Activated CD4-positive, alpha-beta T cell treated with anti-CD3 and anti-CD28 coated beads for 1 hour (primary cell): ENCODE data around the gene GPLD1.
A peak's percentile ranks its signal among the peaks of the same experiment; 100 is the strongest.
"Not testable (repeated sequence)": the region's sequence is repeated elsewhere in the genome, so short reads cannot be mapped to it uniquely, and the experiment has no call there.

ENCODE experiments used
- DNase-seq: peaks from one replicate; pipeline ENCODE4 v3.0.0-alpha.2; 2020

GPLD1 gene

GRCh38 chr6:24408719-24409410, 80.5 kb downstream of the GPLD1 start:
- DNase-seq = no peak

DNA sequence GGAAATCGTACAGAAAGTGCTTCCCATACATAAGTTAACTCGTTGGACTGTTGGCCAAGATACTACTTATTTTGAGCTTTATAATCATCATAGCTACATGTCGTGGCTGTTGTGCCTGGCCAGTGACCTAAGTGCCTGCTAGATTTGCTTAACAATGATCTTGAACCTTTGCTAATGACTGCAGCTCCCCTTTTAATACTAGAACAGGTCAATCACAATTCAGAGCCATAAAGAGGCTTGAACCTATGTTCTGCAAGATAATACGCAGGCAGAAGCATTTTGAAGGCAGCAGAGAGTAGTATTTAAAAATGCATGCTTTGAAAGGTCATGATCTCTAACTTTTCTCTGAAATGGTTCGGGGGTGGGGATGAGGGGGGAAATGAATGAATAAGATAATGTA, 84.1 kb downstream of the GPLD1 start:
- no peak for DNase-seq

DNA sequence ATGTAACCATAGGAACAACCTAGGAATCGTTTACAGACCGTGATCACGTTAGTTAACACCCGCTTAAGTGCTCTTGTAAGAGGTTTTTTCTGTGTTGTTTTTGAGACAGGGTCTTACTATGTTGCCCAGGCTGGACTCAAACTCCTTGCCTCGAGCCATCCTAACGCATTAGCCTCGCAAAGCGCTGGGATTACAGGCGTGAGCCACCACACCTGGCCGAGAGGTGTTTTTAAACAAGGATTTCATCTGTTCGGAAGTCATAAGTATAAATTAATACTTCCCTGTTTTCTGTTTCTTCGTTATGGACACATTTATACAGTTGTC, 85.9 kb downstream of the GPLD1 start:
- DNase-seq = no peak

DNA sequence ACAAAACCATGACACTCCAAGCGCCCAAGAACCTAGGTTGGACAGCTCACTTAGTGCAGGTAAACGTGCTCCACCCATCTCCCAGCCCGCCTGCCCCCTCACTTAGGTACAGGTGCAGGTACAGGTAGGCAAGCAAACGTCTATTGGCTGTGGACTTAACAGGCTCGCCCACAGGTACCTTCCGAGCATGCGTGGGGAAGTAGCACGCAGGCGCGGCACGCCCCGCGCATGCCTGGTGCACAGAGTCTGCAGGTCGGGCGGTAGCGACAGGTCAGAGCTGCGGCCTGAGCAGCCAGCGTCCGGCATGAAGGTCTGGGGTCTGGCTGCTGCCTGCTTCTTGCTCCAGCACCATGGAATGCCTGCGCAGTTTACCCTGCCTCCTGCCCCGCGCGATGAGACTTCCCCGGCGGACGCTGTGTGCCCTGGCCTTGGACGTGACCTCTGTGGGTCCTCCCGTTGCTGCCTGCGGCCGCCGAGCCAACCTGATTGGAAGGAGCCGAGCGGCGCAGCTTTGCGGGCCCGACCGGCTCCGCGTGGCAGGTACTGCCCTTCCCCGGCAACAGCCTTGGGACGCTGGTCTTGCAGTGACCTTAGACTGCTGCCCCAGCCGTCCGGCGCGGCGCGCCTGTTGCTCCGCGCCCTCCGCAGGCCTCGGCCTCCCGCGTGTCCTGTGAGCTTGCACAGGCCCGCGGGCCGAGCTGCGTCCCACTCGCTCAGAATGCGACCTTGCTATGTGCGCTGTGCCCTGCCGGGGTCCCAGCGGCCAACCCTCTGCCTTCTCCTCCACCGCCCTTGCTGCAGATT, 86.5 kb downstream of the GPLD1 start, which contains the start of gene MRS2:
Gene MRS2, plus strand, starts transcription at position 240 of the 804 bp plus-strand sequence. Its CDS starts 111 bp downstream, at position 351.
- peak; percentile 70 for DNase-seq

GRCh38 chr6:24401458-24401857, 87.9 kb downstream of the GPLD1 start:
- DNase-seq = no peak

DNA sequence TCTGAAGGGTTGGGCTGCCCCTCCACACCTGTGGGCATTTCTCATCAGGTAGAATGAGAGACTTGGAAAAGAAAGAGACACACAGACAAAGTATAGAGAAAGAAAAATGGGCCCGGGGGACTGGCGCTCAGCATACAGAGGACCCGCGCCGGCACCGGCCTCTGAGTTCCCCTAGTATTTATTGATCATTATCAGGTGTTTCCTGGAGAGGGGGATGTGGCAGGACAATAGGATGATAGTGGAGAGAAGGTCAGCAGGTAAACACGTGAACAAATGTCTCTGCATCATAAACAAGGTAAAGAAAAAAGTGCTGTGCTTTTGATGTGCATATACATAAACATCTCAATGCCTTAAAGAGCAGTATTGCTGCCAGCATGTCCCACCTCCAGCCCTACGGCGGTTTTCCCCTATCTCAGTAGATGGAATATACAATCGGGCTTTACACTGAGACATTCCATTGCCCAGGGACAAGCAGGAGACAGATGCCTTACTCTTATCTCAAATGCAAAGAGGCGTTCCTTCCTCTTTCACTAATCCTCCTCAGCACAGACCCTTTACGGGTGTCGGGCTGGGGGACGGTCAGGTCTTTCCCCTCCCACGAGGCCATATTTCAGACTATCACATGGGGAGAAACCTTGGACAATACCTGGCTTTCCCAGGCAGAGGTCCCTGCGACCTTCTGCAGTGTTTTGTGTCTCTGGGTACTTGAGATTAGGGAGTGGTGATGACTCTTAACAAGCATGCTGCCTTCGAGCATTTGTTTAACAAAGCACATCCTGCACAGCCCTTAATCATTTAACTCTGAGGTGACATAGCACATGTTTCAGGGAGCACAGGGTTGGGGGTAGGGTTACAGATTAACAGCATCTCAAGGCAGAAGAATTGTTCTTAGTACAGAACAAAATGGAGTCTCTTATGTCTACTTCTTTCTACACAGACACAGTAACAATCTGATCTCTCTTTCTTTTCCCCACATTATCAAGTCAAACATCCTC, 89.0 kb downstream of the GPLD1 start:
- DNase-seq = not testable (repeated sequence)

- no peak for DNase-seq
Measured at GRCh38 chr6:24397631-24398030, 91.7 kb downstream of the GPLD1 start.

- no peak for DNase-seq
Measured at GRCh38 chr6:24396824-24397223, 92.6 kb downstream of the GPLD1 start.

GRCh38 chr6:24394780-24395437, 94.5 kb downstream of the GPLD1 start:
- no peak for DNase-seq

- no peak for DNase-seq
Measured at GRCh38 chr6:24394061-24394779, 95.2 kb downstream of the GPLD1 start.

DNA sequence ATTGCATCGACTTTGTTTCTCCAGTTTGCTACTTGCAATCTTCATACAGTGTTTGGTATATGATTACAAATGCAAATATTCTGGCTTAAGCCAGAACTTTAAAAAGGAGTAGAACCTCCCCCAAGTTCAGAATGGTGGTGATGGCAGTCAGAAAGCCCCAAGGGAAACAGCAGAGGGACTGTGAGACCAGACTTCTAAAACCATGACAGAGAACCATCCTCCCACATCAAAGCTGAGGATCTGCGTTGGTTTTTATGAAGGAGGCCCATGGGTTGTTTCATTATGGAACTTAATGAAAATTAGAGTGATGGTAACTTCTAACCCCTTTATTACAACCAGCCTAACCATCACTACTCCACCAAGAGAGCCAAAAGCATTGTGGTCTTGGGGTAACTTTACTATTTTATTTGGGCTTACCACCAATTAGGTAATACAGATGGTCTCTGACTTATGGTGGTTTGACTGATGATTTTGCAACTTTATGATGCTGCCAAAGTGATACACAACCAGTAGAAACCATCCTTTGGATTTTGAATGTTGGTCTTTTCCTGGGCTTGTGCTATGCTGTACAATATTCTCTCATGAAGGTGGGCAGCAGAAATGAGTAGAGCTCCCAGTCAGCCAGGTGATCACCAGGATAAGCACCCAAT, 97.5 kb downstream of the GPLD1 start:
- DNase-seq = no peak

- DNase-seq = no peak
Measured at GRCh38 chr6:24391208-24391607, 98.2 kb downstream of the GPLD1 start.

GRCh38 chr6:24387818-24388217, 101.6 kb downstream of the GPLD1 start:
- no peak for DNase-seq

DNA sequence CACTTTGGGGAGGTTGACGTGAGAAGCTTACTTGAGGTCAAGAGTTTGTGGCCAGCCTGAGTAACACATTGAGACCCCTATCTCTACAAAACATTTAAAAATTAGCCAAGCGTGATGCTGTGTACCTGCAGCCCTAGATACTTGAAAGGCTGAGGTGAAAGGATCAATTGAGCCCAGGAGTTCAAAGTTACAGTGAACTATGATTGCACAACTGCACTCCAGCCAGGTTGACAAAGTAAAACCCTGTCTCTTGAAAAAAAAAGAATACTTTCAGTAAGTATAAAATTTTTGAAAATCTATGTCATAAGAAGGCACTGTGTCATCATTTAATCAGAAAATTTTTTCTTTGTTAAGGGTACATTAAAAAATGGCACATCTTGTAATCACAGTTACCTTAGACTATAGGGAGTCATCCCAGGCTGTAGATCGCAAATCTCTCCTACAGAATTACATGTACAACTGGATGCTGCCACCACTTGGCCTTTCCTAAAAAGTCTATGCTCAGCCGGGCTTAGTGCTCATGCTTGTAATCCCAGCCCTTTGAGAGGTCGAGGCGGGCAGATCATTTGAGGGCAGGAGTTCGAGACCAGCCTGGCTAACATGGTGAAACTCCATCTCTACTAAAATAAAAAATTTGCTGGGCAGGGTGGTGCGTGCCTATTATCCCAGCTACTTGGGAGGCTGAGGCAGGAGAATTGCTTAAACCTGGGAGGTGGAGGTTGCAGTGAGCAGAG, 103.7 kb downstream of the GPLD1 start:
- no peak for DNase-seq

DNA sequence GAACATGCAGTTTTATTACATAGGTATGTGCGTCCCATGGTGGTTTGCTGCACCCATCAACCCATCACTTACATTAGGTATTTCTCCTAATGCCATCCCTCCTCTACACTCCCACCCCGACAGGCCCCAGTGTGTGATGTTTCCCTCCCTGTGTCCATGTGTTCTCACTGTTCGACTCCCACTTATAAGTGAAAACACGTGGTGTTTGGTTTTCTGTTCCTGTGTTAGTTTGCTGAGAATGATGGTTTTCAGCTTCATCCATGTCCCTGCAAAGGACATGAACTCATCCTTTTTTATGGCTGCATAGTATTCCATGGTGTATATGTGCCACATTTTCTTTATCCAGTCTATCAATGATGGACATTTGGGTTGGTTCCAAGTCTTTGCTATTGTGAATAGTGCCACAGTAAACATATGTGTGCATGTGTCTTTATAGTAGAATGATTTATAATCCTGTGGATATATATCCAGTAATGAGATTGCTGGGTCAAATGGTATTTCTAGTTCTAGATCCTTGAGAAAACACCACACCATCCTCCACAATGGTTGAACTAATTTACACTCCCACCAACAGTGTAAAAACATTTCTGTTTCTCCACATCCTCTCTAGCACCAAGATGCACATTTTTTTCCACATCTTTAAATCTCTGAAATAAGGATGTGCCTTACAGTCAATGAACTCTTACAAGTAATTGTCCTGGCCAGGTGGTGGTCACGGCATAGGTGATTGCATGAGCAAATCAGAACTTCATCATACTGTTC, 104.8 kb downstream of the GPLD1 start:
- not testable (repeated sequence) for DNase-seq

DNA sequence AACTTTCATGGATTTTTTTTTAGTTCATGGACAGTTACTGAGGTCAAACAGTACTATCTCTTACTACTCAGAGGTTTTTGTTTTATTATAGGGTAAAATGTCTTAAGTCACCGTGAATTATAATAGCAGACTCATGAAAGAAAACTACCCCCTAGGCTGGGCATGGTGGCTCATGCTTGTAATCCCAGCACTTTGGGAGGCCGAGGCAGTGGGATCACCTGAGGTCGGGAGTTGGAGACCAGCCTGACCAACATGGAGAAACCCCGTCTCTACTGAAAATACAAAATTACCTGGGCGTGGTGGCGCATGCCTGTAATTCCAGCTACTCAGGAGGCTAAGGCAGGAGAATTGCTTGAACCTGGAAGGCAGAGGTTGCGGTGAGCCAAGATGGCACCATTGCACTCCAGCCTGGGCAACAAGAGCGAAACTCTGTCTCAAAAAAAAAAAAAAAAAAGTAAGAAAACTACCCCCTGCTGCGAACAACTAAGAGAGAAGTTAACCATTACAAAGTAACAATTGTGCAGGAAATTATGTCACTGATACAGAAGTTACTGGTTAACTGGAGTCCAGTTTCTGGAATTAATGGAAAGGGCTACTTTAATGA, 106.4 kb downstream of the GPLD1 start:
- not testable (repeated sequence) for DNase-seq

GRCh38 chr6:24382220-24382540, 107.2 kb downstream of the GPLD1 start:
- DNase-seq = no peak

DNA sequence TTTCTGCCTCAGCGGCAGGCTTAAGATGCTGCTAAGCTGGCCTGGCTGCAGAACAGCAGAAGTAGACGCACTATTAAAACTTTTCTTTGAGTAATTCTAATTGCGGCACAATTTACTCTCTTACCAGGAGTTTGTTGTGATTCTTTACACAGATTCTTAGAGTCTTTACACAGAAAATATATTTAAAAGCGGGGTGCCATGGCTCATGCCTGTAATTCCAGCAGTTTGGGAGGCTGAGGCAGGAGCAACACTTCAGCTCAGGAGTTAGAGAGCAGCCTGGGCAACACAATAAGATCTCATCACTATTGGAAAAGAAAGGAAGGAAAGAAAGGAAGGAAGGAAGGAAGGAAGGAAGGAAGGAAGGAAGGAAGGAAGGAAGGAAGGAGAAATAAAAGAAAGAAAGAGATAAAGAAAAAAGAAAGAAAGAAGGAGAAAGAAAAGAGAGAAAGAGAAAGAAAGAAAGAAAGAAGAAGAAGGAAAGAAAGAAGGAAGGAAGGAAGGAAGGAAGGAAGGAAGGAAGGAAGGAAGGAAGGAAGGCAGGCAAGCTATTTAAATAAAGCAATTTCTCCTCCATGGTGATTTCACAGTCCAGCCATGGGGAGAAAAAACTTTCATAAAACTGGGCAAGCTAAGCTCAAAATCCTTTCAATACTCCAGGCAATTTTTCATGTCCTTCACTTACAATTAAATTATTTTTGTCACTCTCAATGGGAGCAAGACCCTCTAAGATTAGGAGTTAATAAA, 107.7 kb downstream of the GPLD1 start:
- no peak for DNase-seq
